Body of pancreas (tissue), 4 donors: ENCODE data around the gene WNK1.

ENCODE experiments used
- CTCF ChIP-seq, 7 experiments: fragments of 450-650 bp in 4 of 7; fragments of 200-600 bp in 3 of 7; sonication (generic) in 3 of 7; IDR thresholded peaks; one replicate each; pipeline ENCODE4 v1.5.1; 2016 to 2019; ENCODE audit warnings: antibody characterized with exemption in 7 of 7
- POLR2A ChIP-seq, 3 donors: fragments of 450-650 bp; IDR thresholded peaks; one replicate each; pipeline ENCODE4 v1.6.1; 2016; ENCODE audit warnings: antibody characterized with exemption in 3 of 3, mild to moderate bottlenecking in 2 of 3

GRCh38 chr12:777550-778047 lies 25.2 kb downstream of the WNK1 start:
- no peak for TF ChIP-seq CTCF (IDR thresholded peaks at IDR 0.05)
- TF ChIP-seq POLR2A (IDR thresholded peaks at IDR 0.05), result no peak
